Skeletal muscle satellite cell (primary cell): Measurements from ENCODE around the gene ELF3.
"Not testable (repeated sequence)": the region's sequence is repeated elsewhere in the genome, so short reads cannot be mapped to it uniquely, and the experiment has no call there.

Source experiments
- H3K27me3 ChIP-seq: 2 replicates; pipeline ENCODE4 v1.7.0; 2013; ENCODE audit warnings: low read length; ENCODE audit not compliant: control insufficient read depth, insufficient read depth
- H3K36me3 ChIP-seq: 2 replicates; pipeline ENCODE4 v1.7.0; 2013; ENCODE audit warnings: mild to moderate bottlenecking, control low read depth, low read length; ENCODE audit not compliant: insufficient read depth
- H3K4me1 ChIP-seq: 2 replicates; pipeline ENCODE4 v1.7.0; 2013; ENCODE audit warnings: low read length; ENCODE audit not compliant: control insufficient read depth, insufficient read depth
- H3K4me2 ChIP-seq: 2 replicates; pipeline ENCODE4 v1.7.0; 2013; ENCODE audit warnings: mild to moderate bottlenecking, low read length
- H3K4me3 ChIP-seq: 2 replicates; pipeline ENCODE4 v1.7.0; 2013; ENCODE audit warnings: low read length
- H3K9ac ChIP-seq: 2 replicates; pipeline ENCODE4 v1.7.0; 2013; ENCODE audit warnings: mild to moderate bottlenecking, low read depth, low read length, moderate library complexity
- H3K9me3 ChIP-seq: replicated peaks from 2 replicates; pipeline ENCODE4 v1.7.0; 2013; ENCODE audit warnings: mild to moderate bottlenecking, control low read depth, low read length

Gene ELF3

GRCh38 chr1:202046227-202046626 lies 35.8 kb downstream of the ELF3 start:
- no peaks in the 10 kb centered on the region for H3K9me3 ChIP-seq
- no peaks in the 10 kb centered on the region for H3K36me3 ChIP-seq
- no peak overlapping the region for H3K9ac ChIP-seq
- H3K27me3 ChIP-seq: peaks cover 30% of the 10 kb centered on the region
- no peak overlapping the region for H3K4me2 ChIP-seq
- H3K4me1 ChIP-seq: peaks cover 9% of the 10 kb centered on the region
- H3K4me3 ChIP-seq: no peak overlapping the region

- Histone ChIP-seq H3K4me2 (no peak overlapping the region), H3K9ac (no peak overlapping the region), H3K4me1 (peaks cover 9% of the 10 kb centered on the region), H3K9me3 (no peaks in the 10 kb centered on the region), H3K36me3 (no peaks in the 10 kb centered on the region), H3K27me3 (peaks cover 32% of the 10 kb centered on the region), H3K4me3 (no peak overlapping the region)
Measured at GRCh38 chr1:202046748-202047708, 36.6 kb downstream of the ELF3 start.

- H3K4me2 ChIP-seq: no peak overlapping the region
- H3K27me3 ChIP-seq: peaks cover 32% of the 10 kb centered on the region
- H3K36me3 ChIP-seq: no peaks in the 10 kb centered on the region
- no peak overlapping the region for H3K4me3 ChIP-seq
- no peak overlapping the region for H3K9ac ChIP-seq
- no peaks in the 10 kb centered on the region for H3K9me3 ChIP-seq
- peaks cover 9% of the 10 kb centered on the region for H3K4me1 ChIP-seq
Measured at GRCh38 chr1:202047977-202048376, 37.6 kb downstream of the ELF3 start.

GRCh38 chr1:202049129-202049528 lies 38.7 kb downstream of the ELF3 start:
- Histone ChIP-seq H3K4me1 (peaks cover 9% of the 10 kb centered on the region), H3K36me3 (no peaks in the 10 kb centered on the region), H3K4me3 (no peak overlapping the region), H3K9me3 (no peaks in the 10 kb centered on the region), H3K4me2 (no peak overlapping the region), H3K9ac (no peak overlapping the region), H3K27me3 (peaks cover 35% of the 10 kb centered on the region)

- Histone ChIP-seq H3K27me3 (peaks cover 17% of the 10 kb centered on the region), H3K9ac (no peak overlapping the region)
Measured at GRCh38 chr1:202054094-202054493, 43.7 kb downstream of the ELF3 start.

GRCh38 chr1:202054673-202055072 lies 44.3 kb downstream of the ELF3 start:
- H3K4me2 ChIP-seq, H3K9ac ChIP-seq, H3K36me3 ChIP-seq, H3K4me3 ChIP-seq, H3K4me1 ChIP-seq, H3K9me3 ChIP-seq: not testable (repeated sequence)
- peaks cover 14% of the 10 kb centered on the region for H3K27me3 ChIP-seq

More at GRCh38 chr1:202054094-202054493, 43.7 kb downstream of the ELF3 start:
- Histone ChIP-seq H3K9me3 (no peaks in the 10 kb centered on the region), H3K36me3 (no peaks in the 10 kb centered on the region), H3K4me1 (peaks cover 5% of the 10 kb centered on the region), H3K4me3 (no peak overlapping the region), H3K4me2 (no peak overlapping the region)

- H3K36me3 ChIP-seq: no peaks in the 10 kb centered on the region
- H3K4me1 ChIP-seq: peaks cover 5% of the 10 kb centered on the region
- H3K9me3 ChIP-seq: no peaks in the 10 kb centered on the region
- H3K4me2 ChIP-seq: no peak overlapping the region
- no peak overlapping the region for H3K4me3 ChIP-seq
- H3K9ac ChIP-seq: no peak overlapping the region
- H3K27me3 ChIP-seq: peaks cover 17% of the 10 kb centered on the region
Measured at GRCh38 chr1:202056644-202057334, 46.4 kb downstream of the ELF3 start.

GRCh38 chr1:202057335-202057704 lies 46.9 kb downstream of the ELF3 start:
- not testable (repeated sequence) for H3K9me3 ChIP-seq, H3K36me3 ChIP-seq, H3K9ac ChIP-seq, H3K4me3 ChIP-seq, H3K4me2 ChIP-seq, H3K4me1 ChIP-seq
- H3K27me3 ChIP-seq: peaks cover 17% of the 10 kb centered on the region

GRCh38 chr1:202058001-202058908 lies 47.9 kb downstream of the ELF3 start:
- no peaks in the 10 kb centered on the region for H3K36me3 ChIP-seq
- no peak overlapping the region for H3K4me2 ChIP-seq
- H3K27me3 ChIP-seq: peaks cover 20% of the 10 kb centered on the region
- no peaks in the 10 kb centered on the region for H3K9me3 ChIP-seq
- H3K4me3 ChIP-seq: no peak overlapping the region
- H3K4me1 ChIP-seq: peaks cover 5% of the 10 kb centered on the region
- H3K9ac ChIP-seq: no peak overlapping the region

GRCh38 chr1:202061055-202061454 lies 50.7 kb downstream of the ELF3 start:
- H3K4me3 ChIP-seq: no peak overlapping the region
- no peak overlapping the region for H3K4me2 ChIP-seq
- H3K27me3 ChIP-seq: peaks cover 13% of the 10 kb centered on the region
- no peak overlapping the region for H3K9ac ChIP-seq
- no peaks in the 10 kb centered on the region for H3K36me3 ChIP-seq
- no peaks in the 10 kb centered on the region for H3K9me3 ChIP-seq
- peaks cover 5% of the 10 kb centered on the region for H3K4me1 ChIP-seq

GRCh38 chr1:202061787-202062186 lies 51.4 kb downstream of the ELF3 start:
- peaks cover 12% of the 10 kb centered on the region for H3K27me3 ChIP-seq
- not testable (repeated sequence) for H3K36me3 ChIP-seq, H3K9me3 ChIP-seq, H3K9ac ChIP-seq, H3K4me1 ChIP-seq, H3K4me3 ChIP-seq, H3K4me2 ChIP-seq
